Muscle of leg (tissue), 11 donors: Measurements from ENCODE around the gene ATP6V1F. TPM values are rescaled to one million over a fixed set of nuclear protein-coding genes. Genes with fewer than 3 reads are reported as not detected.
"Not testable (repeated sequence)": the region's sequence is repeated elsewhere in the genome, so short reads cannot be mapped to it uniquely, and the experiment has no call there.

Source experiments
- DNase-seq: peaks from one replicate; pipeline ENCODE4 v3.0.0; 2013
- H3K27ac ChIP-seq: one replicate; pipeline ENCODE4 v1.5.1; 2013; ENCODE audit warnings: mild to moderate bottlenecking, low read length, control low read depth
- H3K27me3 ChIP-seq: one replicate; pipeline ENCODE4 v1.6.1; 2013; ENCODE audit warnings: low read length; ENCODE audit not compliant: control insufficient read depth, insufficient read depth
- H3K36me3 ChIP-seq: one replicate; pipeline ENCODE4 v1.6.1; 2013; ENCODE audit warnings: low read length; ENCODE audit not compliant: control insufficient read depth, insufficient read depth
- H3K4me1 ChIP-seq: one replicate; pipeline ENCODE4 v1.6.1; 2013; ENCODE audit warnings: low read length; ENCODE audit not compliant: control insufficient read depth, insufficient read depth
- H3K4me3 ChIP-seq: one replicate; pipeline ENCODE4 v1.5.1; 2013; ENCODE audit warnings: low read length, control low read depth
- H3K9me3 ChIP-seq: replicated peaks from 2 replicates; pipeline ENCODE4 v1.6.1; 2013; ENCODE audit warnings: low read depth, low read length; ENCODE audit not compliant: control insufficient read depth
- WGBS: methylation state at CpG from one replicate; pipeline ENCODE4 v1.1.5; 2013; ENCODE audit warnings: missing lambda C conversion rate; ENCODE audit not compliant: insufficient coverage; 5-methylcytosine and 5-hydroxymethylcytosine counted together
- polyA plus RNA-seq, 8 donors: library from polyadenylated mRNA; unstranded; fragments of 120-200 nt; gene quantifications; one replicate each; pipeline versions ENCODE4 v1.2.1 to v1.2.3, GENCODE V29; 2013; ENCODE audit warnings: inconsistent platforms in 1 of 8, low replicate concordance in 1 of 8; ENCODE audit not compliant: insufficient read length in 8 of 8, insufficient read depth in 1 of 8
- total RNA-seq: library from RNA; stranded (reverse); fragments of 120-200 nt; gene quantifications from one replicate; pipeline ENCODE4 v1.2.4, GENCODE V29; 2013

ATP6V1F gene
- total and polyA plus RNA-seq, 9 donors, result 93.5 to 141 (median 123) TPM

DNA sequence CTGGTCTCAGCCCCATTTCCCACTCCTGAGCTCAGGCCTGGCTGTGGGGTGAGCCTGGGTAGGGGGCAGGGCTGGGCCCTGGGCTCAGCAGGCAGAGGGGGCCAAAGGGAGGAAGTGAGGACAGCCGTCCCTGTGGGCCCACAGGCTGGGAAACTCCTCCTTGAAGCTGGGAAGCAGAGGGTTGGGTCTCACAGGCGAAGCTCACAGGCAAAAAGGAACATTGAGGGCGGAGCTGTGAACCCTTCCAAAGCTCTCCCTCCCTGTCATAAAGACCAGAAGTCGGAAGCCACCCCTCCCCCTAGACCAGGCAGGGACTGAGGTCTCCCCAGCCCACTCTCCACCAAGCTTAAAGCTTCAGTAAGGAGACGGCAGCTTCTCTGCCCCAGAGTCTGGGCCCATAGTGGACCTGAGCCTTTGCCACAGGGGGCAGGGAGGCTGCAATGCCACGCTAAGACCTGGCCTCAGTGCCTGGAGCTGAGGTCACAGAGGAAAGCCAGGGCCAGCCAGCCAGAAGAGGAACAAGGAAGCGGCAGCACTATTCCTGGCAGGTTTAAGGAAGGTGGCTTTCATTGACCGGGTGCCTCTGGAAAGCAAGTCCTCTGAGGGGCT, 48.9 kb downstream of the ATP6V1F start:
- peaks cover 72% of the 10 kb centered on the region for H3K27me3 ChIP-seq
- no peak overlapping the region for H3K4me3 ChIP-seq
- peak overlapping the region; percentile 57 for H3K27ac ChIP-seq
- H3K36me3 ChIP-seq, result no peaks in the 10 kb centered on the region
- H3K4me1 ChIP-seq, result peaks cover 24% of the 10 kb centered on the region
- WGBS, result 29% methylated on average over 4 of the region's 8 CpGs
- H3K9me3 ChIP-seq, result no peaks in the 10 kb centered on the region
- peak; percentile 83 for DNase-seq

DNA sequence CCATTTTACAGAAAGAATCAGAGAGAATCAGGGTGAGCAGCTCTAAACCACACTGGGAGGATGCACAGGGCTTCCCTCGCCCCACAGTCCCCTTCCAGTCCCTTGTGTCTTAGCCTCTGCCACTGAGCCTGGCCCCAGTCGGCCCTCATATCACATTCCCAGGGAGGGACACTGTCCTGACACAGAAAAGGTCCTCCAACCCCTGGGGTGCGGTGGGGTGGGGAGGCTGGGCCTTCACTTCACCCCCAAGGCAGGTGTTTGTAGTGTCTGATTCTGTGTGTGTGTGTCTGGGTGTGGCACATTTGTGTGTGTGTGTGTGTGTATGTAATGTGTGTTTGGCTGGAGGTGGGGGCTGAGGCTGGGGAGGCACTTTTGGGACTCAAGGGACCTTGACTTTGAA, 49.6 kb downstream of the ATP6V1F start:
- peaks cover 79% of the 10 kb centered on the region for H3K27me3 ChIP-seq

DNA sequence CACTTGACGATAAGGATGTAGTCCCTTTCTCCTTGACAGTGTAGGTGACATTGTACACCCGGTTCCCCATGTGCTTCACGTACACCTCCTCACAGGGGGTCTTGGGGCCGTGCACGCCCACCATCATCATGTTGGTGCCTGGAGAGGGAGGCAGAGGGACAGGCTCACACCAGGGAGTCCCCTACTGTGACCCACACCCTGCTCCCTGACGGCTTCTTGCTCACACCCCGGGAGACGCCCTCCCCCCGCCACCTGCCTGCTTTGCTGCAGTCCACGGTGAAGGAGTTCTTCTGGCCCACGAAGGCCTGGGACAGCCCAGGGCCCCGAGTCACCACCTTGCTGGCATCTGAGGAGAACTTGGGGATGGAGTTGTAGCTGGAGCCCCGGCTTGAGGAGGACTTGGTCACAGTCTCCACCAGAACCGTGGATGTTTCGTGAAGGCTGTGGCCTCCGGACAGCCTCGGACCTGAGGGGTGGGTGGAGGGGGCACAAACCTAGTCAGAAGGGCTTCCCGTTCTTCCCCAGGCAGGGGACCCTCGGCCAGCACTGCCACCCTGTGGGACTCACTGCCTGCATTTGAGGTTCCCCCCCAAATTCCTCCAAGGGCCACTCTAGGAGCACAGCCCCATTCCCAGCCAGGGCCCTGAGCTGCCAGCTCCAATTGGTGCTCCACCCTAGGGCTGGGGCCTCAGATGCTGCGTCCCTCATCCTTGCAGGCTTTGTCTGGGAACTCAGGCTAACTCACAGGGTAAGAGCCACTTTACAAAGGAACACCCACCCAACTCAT, 50.2 kb downstream of the ATP6V1F start:
- not testable (repeated sequence) for H3K36me3 ChIP-seq

More for the DNA sequence above, 49.6 kb downstream of the ATP6V1F start:
- Histone ChIP-seq H3K4me1 (peaks cover 24% of the 10 kb centered on the region), H3K4me3 (no peak overlapping the region), H3K27ac (no peak overlapping the region), H3K36me3 (no peaks in the 10 kb centered on the region), H3K9me3 (no peaks in the 10 kb centered on the region)
- no peak for DNase-seq
- WGBS, result 90% methylated on average over 2 of the region's 3 CpGs

DNA sequence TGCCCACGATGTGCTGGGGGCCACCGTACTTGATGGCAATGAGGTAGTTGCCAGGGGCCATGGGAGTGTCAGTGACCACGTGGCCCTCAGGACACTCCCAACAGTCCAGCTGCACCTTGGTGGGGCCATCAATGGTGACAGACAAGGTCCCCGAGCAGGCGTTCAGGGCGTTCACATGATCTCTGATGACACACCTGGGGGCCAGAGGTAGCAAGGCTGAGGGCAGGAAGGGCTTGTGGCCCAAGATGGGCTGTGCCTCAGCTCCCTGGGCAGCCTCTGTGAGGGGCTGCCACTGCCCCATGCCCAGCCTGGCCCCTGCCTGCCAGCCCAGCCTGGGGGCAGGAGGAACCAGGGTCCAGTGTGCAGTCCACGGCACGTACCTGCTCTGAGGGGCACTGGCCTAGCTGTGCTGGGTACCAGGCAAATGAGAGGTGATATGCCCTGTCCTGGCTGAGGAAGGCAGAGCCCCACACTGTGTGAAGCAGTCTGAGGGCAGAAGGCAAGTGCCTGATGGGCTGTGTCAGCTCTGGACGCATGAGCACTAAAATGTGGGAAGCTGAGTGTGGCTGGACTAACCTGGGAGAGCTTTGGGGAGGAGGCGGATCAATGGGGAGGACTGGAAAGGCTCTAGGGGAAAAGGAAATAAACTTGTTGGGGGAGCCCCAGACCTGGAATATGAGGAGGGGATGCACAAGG, 51.4 kb downstream of the ATP6V1F start:
- H3K4me1 ChIP-seq, result peaks cover 24% of the 10 kb centered on the region
- WGBS, result 89% methylated on average over 10 of the region's 10 CpGs

More for the DNA sequence above, 50.2 kb downstream of the ATP6V1F start:
- H3K27ac ChIP-seq, H3K4me3 ChIP-seq, H3K9me3 ChIP-seq, DNase-seq: not testable (repeated sequence)
- Histone ChIP-seq H3K4me1 (peaks cover 24% of the 10 kb centered on the region), H3K27me3 (peaks cover 79% of the 10 kb centered on the region)
- WGBS, result 73% methylated on average over 2 of the region's 20 CpGs

DNA sequence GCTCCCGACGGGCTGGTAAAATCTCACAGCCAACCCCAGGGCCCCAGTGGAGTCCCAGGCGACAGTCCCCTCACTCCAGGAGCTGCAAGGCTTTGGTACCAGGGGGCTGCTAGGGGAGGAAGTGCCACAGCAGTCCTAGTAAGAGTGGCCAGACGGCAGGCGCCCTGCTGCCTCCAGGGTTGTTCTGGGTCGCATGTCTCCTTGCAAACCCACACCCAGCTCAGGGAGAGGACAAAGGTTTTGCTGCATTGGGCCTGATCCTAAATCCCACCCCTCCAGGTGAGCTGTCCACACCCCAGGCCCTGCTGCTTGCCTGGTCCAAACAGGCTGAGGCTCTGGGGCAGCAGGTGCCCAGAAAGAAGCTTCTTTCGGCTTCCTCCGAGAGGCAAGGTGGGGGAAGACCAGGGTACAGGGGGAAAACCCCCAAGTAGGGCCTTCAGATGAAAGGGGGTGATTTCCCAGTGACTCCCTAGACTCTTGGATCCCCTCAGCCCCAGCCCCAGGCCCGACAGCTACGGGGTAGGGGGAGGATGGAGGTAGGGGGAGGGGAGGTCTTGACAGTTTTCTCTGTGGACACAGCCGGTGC, 52.0 kb downstream of the ATP6V1F start:
- no peaks in the 10 kb centered on the region for H3K36me3 ChIP-seq
- no peak overlapping the region for H3K4me3 ChIP-seq
- peaks cover 77% of the 10 kb centered on the region for H3K27me3 ChIP-seq
- WGBS, result 32% methylated on average over 7 of the region's 11 CpGs
- H3K4me1 ChIP-seq, result peaks cover 21% of the 10 kb centered on the region
- no peak for DNase-seq
- H3K9me3 ChIP-seq, result no peaks in the 10 kb centered on the region
- H3K27ac ChIP-seq, result no peak overlapping the region

More for the DNA sequence above, 51.4 kb downstream of the ATP6V1F start:
- peaks cover 79% of the 10 kb centered on the region for H3K27me3 ChIP-seq
- no peaks in the 10 kb centered on the region for H3K9me3 ChIP-seq
- H3K36me3 ChIP-seq, result no peaks in the 10 kb centered on the region
- DNase-seq, result no peak
- H3K4me3 ChIP-seq, result no peak overlapping the region
- H3K27ac ChIP-seq, result no peak overlapping the region

DNA sequence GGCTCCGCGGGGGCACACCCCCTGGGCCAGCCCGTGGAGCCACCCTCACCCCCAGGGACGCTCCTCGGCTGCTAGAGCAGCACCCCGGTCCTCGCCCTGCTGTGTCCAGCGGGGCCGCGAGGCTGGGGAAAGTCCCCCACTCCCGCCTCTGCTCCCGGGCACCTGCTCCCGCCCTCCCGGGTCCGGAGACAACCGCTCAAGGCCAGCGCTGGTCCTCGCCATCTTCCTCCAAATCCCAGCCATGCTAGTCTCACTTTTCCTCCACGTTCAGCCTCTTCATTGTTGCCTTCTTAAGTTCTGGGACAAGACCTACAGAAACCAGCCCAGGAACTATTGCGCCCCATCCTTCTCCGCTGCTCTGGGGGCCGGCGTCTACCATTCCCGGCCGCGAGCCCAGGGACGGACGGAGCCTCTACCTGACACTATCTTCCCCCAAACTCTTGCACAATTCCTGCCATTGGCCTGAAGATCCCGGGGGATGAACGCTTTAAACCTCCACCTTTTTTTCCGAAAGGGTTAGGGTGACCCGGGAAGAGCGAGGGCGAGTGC, 52.7 kb downstream of the ATP6V1F start:
- Histone ChIP-seq H3K9me3 (no peaks in the 10 kb centered on the region), H3K36me3 (no peaks in the 10 kb centered on the region), H3K4me1 (peaks cover 15% of the 10 kb centered on the region), H3K27ac (no peak overlapping the region), H3K27me3 (peaks cover 76% of the 10 kb centered on the region), H3K4me3 (no peak overlapping the region)
- WGBS, result under 1% methylated on average over 23 of the region's 34 CpGs
- DNase-seq, result no peak

Other genes starting within 250 kb of the ATP6V1F start
- 0.53 TPM for gene GARIN1A, start 190.6 kb upstream of the ATP6V1F start, total RNA-seq
- gene GARIN1A, start 190.6 kb upstream of the ATP6V1F start, polyA plus RNA-seq, result 1 to 10 TPM in 6 of 8 donors, under 1 TPM in 2; 0.81 to 3.0 (median 1.4) TPM
- 212 TPM for gene CALU, start 123.5 kb upstream of the ATP6V1F start, total RNA-seq
- 100 to 1,000 TPM; 172 to 324 (median 258) TPM for gene CALU, start 123.5 kb upstream of the ATP6V1F start, polyA plus RNA-seq
- gene OPN1SW, start 87.1 kb upstream of the ATP6V1F start, total RNA-seq, result not detected
- 1 to 10 TPM; 1.9 to 3.4 (median 2.5) TPM for gene OPN1SW, start 87.1 kb upstream of the ATP6V1F start, polyA plus RNA-seq
- gene CCDC136, start 70.9 kb upstream of the ATP6V1F start, total RNA-seq, result 10.7 TPM
- gene CCDC136, start 70.9 kb upstream of the ATP6V1F start, polyA plus RNA-seq, result 10 to 100 TPM; 12.0 to 21.5 (median 16.6) TPM
- 339 TPM for gene FLNC, start 32.5 kb upstream of the ATP6V1F start, total RNA-seq
- gene FLNC, start 32.5 kb upstream of the ATP6V1F start, polyA plus RNA-seq, result 100 to 1,000 TPM; 378 to 779 (median 506) TPM
- gene KCP, start 47.9 kb downstream of the ATP6V1F start, total RNA-seq, result 0.58 TPM
- gene KCP, start 47.9 kb downstream of the ATP6V1F start, polyA plus RNA-seq, result 1 to 10 TPM in 6 of 8 donors, under 1 TPM in 2; 0.50 to 1.8 (median 1.3) TPM
- gene IRF5, start 75.1 kb downstream of the ATP6V1F start, total RNA-seq, result 2.7 TPM
- gene IRF5, start 75.1 kb downstream of the ATP6V1F start, polyA plus RNA-seq, result 1 to 10 TPM; 1.6 to 3.5 (median 2.4) TPM
- gene TNPO3, start 192.3 kb downstream of the ATP6V1F start, total RNA-seq, result 31.4 TPM
- 10 to 100 TPM; 24.9 to 32.7 (median 29.7) TPM for gene TNPO3, start 192.3 kb downstream of the ATP6V1F start, polyA plus RNA-seq